AG08396 (cell line): ENCODE results near the gene DSG3.
A peak's percentile ranks its signal among the peaks of the same experiment; 100 is the strongest.

Source experiments
- DNase-seq: peaks from one replicate; pipeline ENCODE4 v3.0.0; 2012; ENCODE audit warnings: low spot score, mixed read lengths

Gene DSG3

GRCh38 chr18:31430072-31430471 lies 17.5 kb upstream of the DSG3 start:
- no peak for DNase-seq

DNA sequence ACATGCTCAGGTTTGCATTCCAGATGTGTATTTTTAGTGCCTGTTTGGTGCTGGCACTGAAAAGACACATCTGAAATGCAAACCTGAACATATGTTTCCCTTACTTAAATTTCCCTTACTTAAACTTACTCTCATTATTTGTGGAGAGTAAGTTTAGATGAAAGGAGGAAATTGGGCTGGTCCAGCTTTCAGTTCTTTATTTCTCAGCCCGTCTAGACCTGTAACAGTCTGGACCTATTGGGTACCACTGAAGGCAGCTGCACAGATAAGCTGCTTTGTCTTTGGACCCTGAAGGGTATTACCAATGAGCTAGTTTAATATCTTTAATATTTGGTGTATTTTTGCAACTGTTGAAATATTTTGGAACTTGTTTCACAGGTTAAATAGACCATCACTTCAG lies 17.0 kb upstream of the DSG3 start:
- no peak for DNase-seq

DNA sequence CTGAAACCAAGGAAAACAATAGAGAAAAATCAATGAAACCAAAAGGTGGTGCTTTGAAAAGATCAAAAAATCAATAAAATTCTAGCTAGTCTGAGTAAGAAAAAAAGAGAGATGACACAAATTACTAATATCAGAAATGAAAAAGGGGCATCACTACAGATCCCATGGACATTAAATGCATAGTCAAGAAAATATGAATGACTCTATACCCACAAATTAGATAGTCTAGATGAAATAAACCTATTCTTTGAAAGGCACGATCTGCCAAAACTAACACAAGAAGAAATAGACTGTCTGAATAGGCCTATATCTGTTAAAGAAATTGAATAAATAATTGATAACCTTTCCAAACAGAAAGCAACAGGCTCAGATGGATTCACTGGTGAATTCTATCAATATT lies 15.2 kb upstream of the DSG3 start:
- DNase-seq: no peak

- no peak for DNase-seq
Observed at GRCh38 chr18:31436825-31437224, 10.7 kb upstream of the DSG3 start.

GRCh38 chr18:31438402-31438801 lies 9.1 kb upstream of the DSG3 start:
- DNase-seq: no peak

- DNase-seq: no peak
Observed at GRCh38 chr18:31439807-31440325, 7.7 kb upstream of the DSG3 start.

- no peak for DNase-seq
Observed at GRCh38 chr18:31440787-31441186, 6.8 kb upstream of the DSG3 start.

GRCh38 chr18:31441493-31441892 lies 6.0 kb upstream of the DSG3 start:
- no peak for DNase-seq

DNA sequence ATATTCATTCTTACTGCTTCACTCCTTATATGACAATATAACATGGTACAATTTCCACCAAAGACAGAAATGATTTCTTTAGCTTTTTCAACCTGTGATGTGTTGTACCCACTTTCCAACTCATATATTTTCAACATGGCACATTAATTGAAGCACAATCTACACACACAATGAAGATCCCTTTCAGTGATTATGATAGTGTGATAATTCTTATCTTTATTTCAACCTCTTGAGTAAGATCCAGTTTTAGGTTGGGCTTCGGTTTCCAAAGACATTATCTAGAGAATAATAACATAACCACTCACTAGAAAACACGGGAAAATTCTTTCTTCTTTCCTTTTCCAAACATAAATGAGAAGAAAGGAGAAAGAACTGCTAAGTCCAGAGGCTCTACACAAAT lies 3.4 kb upstream of the DSG3 start:
- no peak for DNase-seq

DNA sequence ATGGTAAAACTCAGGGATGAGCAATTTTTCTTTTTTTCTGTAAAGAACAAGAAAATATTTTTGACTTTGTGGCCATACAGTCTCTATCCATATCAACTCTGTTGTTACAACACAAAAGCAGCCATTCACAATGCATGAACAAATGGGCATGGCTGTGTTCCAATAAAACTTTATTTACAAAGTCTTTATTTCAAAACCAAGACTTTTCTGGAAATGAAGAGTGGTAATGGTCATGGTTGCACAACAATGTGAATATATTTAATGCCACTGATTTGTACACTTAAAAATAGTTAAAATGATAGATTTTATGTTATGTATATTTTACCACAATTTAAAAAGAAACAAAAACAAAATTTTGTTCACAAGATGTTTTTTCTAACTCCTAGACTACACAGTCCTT lies 1.6 kb upstream of the DSG3 start:
- DNase-seq: no peak

GRCh38 chr18:31446854-31447253 lies 687 bp upstream of the DSG3 start:
- no peak for DNase-seq

GRCh38 chr18:31450409-31450808 lies 2.9 kb downstream of the DSG3 start:
- DNase-seq: no peak

GRCh38 chr18:31451625-31452024 lies 4.1 kb downstream of the DSG3 start:
- DNase-seq: no peak

GRCh38 chr18:31454066-31454708 lies 6.6 kb downstream of the DSG3 start:
- no peak for DNase-seq

DNA sequence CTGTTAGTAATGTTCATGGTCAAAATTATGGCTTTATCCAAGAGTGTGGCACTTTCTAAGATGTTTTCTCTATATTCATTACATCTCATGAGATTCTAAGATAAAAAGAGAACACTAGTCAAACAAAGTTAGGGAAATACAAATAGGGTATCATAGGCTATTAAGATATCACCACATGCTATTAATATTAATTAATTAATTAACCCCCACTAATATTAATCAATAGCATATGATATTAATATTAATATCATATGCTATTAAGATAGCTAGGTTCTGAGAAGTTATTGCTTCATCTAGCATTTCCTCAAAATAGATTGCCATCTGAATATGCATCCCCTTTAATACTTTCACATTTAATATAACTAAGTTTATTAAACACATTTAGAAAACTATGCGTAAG lies 22.1 kb downstream of the DSG3 start:
- no peak for DNase-seq

DNA sequence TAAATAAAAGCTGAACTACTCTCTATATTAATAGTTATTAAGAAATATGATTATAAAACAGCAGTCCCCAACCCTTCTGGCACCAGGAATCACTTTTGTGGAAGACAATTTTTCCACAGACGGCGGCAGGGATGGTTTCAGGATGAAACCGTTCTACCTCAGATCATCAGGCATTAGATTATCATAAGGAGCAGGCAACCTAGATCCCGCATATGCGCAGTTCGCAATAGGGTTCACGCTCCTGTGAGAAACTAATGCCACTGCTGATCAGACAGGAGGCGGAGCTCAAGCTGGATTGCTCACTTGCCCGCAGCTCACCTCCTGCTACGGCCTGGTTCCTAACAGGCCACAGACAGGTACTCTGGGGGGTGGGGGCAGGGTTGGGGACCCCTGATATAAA lies 31.1 kb downstream of the DSG3 start:
- no peak for DNase-seq

GRCh38 chr18:31482051-31482450 lies 34.5 kb downstream of the DSG3 start:
- DNase-seq: no peak

- DNase-seq: no peak
Observed at GRCh38 chr18:31483396-31483795, 35.9 kb downstream of the DSG3 start.

- DNase-seq: no peak
Observed at GRCh38 chr18:31484461-31484860, 36.9 kb downstream of the DSG3 start.

- no peak for DNase-seq
Observed at GRCh38 chr18:31486165-31486564, 38.6 kb downstream of the DSG3 start.

GRCh38 chr18:31487246-31488015 lies 39.9 kb downstream of the DSG3 start:
- DNase-seq: peak; percentile 16

- DNase-seq: no peak
Observed at GRCh38 chr18:31489311-31489710, 41.8 kb downstream of the DSG3 start.

- no peak for DNase-seq
Observed at GRCh38 chr18:31490387-31490786, 42.8 kb downstream of the DSG3 start.

- no peak for DNase-seq
Observed at GRCh38 chr18:31490833-31491232, 43.3 kb downstream of the DSG3 start.
